Measurements from ENCODE around the gene PGAM2.
"Not testable (repeated sequence)": the region's sequence is repeated elsewhere in the genome, so short reads cannot be mapped to it uniquely, and the experiment has no call there.

PGAM2 gene

GRCh38 chr7:44046321-44047061 lies 18.9 kb downstream of the PGAM2 start:
- DNase-seq = no peak

- DNase-seq = no peak
Observed at GRCh38 chr7:44045226-44046014, 19.9 kb downstream of the PGAM2 start.

GRCh38 chr7:44044315-44045225 lies 20.8 kb downstream of the PGAM2 start, which contains the start of gene DBNL:
Gene DBNL (plus strand): TSS chr7:44044702. CDS start chr7:44044738, 36 bp downstream.
- DNase-seq = peak; percentile 79

GRCh38 chr7:44043902-44044301 lies 21.5 kb downstream of the PGAM2 start:
- DNase-seq = no peak

DNA sequence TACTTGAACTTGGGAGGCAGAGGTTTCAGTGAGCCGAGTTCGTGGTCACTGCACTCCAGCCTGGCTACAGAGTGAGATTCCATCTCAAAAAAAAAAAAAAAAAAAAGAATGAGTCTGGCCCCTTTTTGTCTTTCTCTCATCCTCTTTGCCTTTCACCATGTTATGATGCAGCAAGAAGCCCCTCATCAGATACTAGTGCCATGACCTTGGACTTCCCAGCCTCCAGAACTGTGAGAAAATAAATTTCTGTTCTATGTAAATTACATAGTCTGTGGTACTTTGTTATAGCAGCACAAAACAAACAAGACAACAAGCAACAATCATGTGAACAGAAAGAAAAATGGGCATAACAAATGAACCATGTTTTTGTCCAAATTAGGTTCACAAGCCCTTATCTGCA lies 23.1 kb downstream of the PGAM2 start:
- no peak for DNase-seq

DNA sequence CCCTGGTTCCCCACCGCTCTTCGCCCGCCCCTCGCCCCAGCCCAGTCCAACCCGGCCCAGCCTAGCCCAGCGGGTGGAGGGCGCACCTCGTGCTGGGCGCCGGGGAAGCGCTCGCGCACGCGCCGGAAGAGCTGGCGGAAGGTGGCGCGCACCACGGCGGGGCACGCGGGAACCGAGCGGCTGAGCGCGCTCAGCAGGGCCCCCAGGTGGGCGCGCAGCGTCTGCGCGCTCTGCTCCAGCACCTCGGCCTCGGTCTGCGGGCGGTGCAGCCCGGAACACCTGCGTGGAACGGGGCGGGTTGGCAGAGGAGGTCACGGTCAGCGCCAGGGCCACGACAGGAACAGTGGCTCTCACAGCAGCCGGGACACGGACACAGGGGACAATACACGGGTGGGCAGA lies 24.9 kb downstream of the PGAM2 start:
- DNase-seq = not testable (repeated sequence)

- not testable (repeated sequence) for DNase-seq
Observed at GRCh38 chr7:44039800-44040492, 25.4 kb downstream of the PGAM2 start.

GRCh38 chr7:44038961-44039558 lies 26.3 kb downstream of the PGAM2 start:
- DNase-seq = peak; percentile 8

DNA sequence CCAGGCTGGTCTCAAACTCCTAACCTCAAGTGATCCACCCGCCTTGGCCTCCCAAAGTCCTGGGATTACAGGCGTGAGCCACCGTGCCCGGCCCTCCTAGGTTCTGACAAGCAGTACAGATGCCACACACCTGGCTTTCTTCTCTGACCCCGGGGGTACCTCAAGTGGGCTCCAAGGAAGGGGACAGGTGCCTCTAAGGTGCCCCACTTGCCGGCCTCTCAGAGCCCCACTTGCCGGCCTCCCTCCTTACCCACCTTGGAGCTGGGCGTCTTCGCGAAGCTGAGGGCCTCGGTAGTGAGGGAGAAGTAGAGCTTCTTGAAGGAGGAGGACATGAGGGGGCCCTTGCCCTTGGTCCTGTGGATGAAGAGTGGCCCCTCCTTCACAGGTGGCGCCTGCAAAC lies 26.8 kb downstream of the PGAM2 start:
- DNase-seq = not testable (repeated sequence)

- DNase-seq = not testable (repeated sequence)
Observed at GRCh38 chr7:44037951-44038350, 27.4 kb downstream of the PGAM2 start.

DNA sequence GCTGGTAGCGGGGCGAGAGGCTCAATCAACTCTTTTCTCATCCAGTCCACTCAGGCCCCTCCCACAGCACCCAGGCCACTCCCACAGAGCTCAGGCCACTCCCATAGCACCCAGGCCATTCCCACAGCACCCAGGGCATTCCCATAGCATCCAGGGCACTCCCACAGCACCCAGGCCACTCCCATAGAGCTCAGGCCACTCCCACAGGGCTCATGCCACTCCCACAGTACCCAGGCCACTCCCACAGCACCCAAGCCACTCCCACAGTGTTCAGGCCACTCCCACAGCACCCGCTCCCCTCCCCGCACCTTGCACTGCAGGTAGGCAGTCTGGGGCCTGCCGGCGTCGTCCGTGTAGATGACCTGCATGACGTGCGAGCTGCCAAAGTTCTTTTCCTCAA lies 29.0 kb downstream of the PGAM2 start:
- DNase-seq = peak; percentile 10

- not testable (repeated sequence) for DNase-seq
Observed at GRCh38 chr7:44033971-44034844, 31.2 kb downstream of the PGAM2 start.

DNA sequence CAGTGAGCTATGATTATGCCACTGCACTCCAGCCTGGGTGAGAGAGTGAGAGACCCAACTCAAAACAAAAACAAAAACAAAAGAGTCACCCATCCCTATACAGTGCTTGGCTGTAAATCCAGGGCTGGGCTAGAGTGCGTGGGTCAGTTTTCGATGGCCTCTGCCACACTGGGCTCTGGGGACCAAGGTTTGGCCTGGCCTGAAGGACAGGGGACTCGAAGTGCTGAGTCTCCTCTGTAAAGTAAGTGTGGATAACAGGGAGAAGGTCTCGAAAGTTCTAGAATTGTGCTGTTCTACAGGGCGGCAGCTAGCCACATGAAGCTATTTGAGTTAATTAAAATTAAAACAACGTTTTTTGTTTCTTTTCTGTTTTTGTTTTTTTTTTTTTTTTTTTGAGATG lies 33.3 kb downstream of the PGAM2 start:
- not testable (repeated sequence) for DNase-seq

- not testable (repeated sequence) for DNase-seq
Observed at GRCh38 chr7:44031319-44031718, 34.0 kb downstream of the PGAM2 start.

DNA sequence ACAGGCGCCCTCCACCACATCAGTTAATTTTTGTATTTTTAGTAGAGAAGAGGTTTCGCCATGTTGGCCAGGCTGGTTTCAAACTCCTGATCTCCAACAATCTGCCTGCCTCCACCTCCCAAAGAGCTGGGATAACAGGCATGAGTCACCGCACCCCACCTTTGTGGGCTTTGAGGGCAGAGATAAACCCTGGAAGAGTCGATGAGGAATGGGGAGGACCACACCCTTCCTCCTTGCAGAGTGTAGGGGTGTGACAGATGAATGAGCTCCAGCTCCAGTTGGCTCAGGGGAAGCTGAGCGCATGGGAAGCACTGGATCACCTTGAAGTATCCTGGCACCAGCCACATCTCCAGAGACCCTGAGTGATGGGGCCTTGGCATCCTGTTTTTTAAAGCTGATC lies 35.3 kb downstream of the PGAM2 start:
- DNase-seq = not testable (repeated sequence)

DNA sequence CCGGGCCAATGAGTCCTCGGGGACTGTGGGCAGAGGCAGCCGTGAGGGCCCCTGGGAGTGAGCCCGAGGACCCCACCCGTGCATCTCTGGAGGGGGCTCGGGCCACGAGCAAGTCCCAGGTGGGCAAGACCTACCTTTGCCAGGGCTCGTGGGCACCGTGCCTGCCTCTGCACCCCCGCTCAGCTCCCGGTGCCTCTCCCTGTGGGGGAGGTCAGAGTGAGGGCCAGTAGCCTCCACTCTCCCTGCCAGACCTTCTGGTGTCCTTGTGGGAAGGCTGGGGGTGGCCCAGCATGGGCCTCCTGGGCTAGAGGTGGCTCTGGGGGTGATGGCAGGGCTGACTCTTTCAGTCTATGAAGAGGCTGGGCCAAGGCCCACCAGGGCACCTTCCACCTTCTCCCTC lies 35.9 kb downstream of the PGAM2 start:
- DNase-seq = not testable (repeated sequence)

- DNase-seq = not testable (repeated sequence)
Observed at GRCh38 chr7:44022796-44023467, 42.4 kb downstream of the PGAM2 start.

DNA sequence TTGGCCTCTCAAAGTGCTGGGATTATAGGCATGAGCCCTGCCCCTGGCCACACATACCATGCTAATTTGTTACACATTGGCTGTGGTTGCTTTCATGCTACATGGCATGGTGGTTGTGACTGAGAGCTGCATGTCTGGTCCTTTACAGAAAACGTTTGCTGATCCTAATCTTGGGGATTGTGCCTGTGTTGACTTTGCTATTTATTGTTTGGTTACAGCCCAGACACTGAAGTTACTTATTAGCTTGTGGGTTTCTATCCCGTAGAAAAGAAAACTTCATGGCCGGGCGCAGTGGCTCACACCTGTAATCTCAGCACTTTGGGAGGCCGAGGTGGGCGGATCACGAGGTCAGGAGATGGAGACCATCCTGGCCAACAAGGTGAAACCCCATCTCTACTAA lies 43.3 kb downstream of the PGAM2 start:
- DNase-seq = not testable (repeated sequence)

DNA sequence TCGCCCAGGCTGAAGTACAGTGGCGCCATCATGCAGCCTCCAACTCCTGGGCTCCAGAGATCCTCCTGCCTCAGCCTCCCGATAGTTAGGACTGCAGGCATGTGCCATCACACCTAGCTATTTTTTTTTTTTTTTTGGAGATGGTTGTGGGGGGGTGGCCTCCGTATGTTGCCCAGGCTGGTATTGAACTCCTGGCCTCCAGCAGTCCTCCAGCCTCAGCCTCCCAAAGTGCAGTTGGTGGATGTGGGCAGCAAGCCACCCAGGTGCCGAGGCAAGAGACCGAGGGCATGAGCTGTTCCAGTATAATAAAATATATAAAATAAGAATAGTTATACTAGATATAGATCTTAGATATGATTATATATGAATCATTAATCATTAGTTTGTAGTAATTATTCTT lies 45.5 kb downstream of the PGAM2 start:
- DNase-seq = not testable (repeated sequence)

All from fibroblast of skin of right biceps (primary cell).